ENCODE measurements around the gene SIK2.

SIK2 gene

GRCh38 chr11:111601979-111602864, at the start of gene SIK2:
SIK2 (plus strand) TSS chr11:111602449; CDS start chr11:111602564, 115 bp downstream.
- H3K4me1 Mint-ChIP-seq, result peaks cover 16 to 28% of the 10 kb centered on the region in 2 donors
- no peaks in the 10 kb centered on the region for H3K27me3 Mint-ChIP-seq
- H3K27ac Mint-ChIP-seq, result peak within 1 kb of the TSS; percentile 93
- H3K36me3 Mint-ChIP-seq, result no peaks in the 10 kb centered on the region
- DNase-seq (peak; percentile 88), ATAC-seq (replicated peaks) (peak; percentile 88)
- H3K4me3 Mint-ChIP-seq, result peak within 1 kb of the TSS; percentile 87
- no peaks in the 10 kb centered on the region for H3K9me3 Mint-ChIP-seq

GRCh38 chr11:111554532-111554931, 47.7 kb upstream of the SIK2 start:
- no peak overlapping the region for H3K27ac Mint-ChIP-seq
- ATAC-seq (replicated peaks) (no peak), DNase-seq (no peak)
- H3K9me3 Mint-ChIP-seq, result peaks cover 11% of the 10 kb centered on the region in 2 donors
- H3K36me3 Mint-ChIP-seq, result peaks cover 4 to 7% of the 10 kb centered on the region in 2 donors
- H3K4me3 Mint-ChIP-seq, result no peak overlapping the region
- H3K27me3 Mint-ChIP-seq, result peaks cover 5 to 14% of the 10 kb centered on the region in 2 donors
- H3K4me1 Mint-ChIP-seq, result peaks cover 0 to 11% of the 10 kb centered on the region in 2 donors

- Mint-ChIP-seq H3K36me3 (peaks cover 4 to 7% of the 10 kb centered on the region in 2 donors), H3K27ac (no peak overlapping the region), H3K9me3 (peaks cover 11% of the 10 kb centered on the region in 2 donors), H3K4me1 (peaks cover 0 to 3% of the 10 kb centered on the region in 2 donors), H3K4me3 (no peak overlapping the region), H3K27me3 (peaks cover 5 to 14% of the 10 kb centered on the region in 2 donors)
- no peak for ATAC-seq (replicated peaks)
- DNase-seq, result no peak
Observed at GRCh38 chr11:111555255-111555654, 47.0 kb upstream of the SIK2 start.

GRCh38 chr11:111557425-111558111, 44.7 kb upstream of the SIK2 start:
- H3K4me3 Mint-ChIP-seq, result no peak overlapping the region
- no peak overlapping the region for H3K27ac Mint-ChIP-seq
- H3K27me3 Mint-ChIP-seq, result peaks cover 0 to 9% of the 10 kb centered on the region in 2 donors
- no peaks in the 10 kb centered on the region for H3K4me1 Mint-ChIP-seq
- DNase-seq (no peak), ATAC-seq (replicated peaks) (no peak)
- H3K36me3 Mint-ChIP-seq, result peaks cover 4 to 7% of the 10 kb centered on the region in 2 donors
- peaks cover 11% of the 10 kb centered on the region in 2 donors for H3K9me3 Mint-ChIP-seq

- no peak for ATAC-seq (replicated peaks)
- Mint-ChIP-seq H3K27me3 (peaks cover 0 to 3% of the 10 kb centered on the region in 2 donors), H3K4me3 (no peak overlapping the region), H3K9me3 (peaks cover 11% of the 10 kb centered on the region in 2 donors), H3K4me1 (no peaks in the 10 kb centered on the region), H3K36me3 (peaks cover 4 to 7% of the 10 kb centered on the region in 2 donors), H3K27ac (no peak overlapping the region)
- no peak for DNase-seq
Observed at GRCh38 chr11:111559800-111560464, 42.3 kb upstream of the SIK2 start.

- Mint-ChIP-seq H3K4me1 (no peaks in the 10 kb centered on the region), H3K27me3 (peaks cover 0 to 3% of the 10 kb centered on the region in 2 donors), H3K4me3 (no peak overlapping the region), H3K36me3 (peaks cover 0 to 4% of the 10 kb centered on the region in 2 donors), H3K27ac (no peak overlapping the region), H3K9me3 (peaks cover 6 to 8% of the 10 kb centered on the region in 2 donors)
- DNase-seq, result no peak
- ATAC-seq (replicated peaks), result no peak
Observed at GRCh38 chr11:111560800-111561199, 41.4 kb upstream of the SIK2 start.

GRCh38 chr11:111561306-111561705, 40.9 kb upstream of the SIK2 start:
- no peak overlapping the region for H3K27ac Mint-ChIP-seq
- DNase-seq, result no peak
- peaks cover 4% of the 10 kb centered on the region in 2 donors for H3K9me3 Mint-ChIP-seq
- no peaks in the 10 kb centered on the region for H3K4me1 Mint-ChIP-seq
- H3K4me3 Mint-ChIP-seq, result no peak overlapping the region
- peaks cover 0 to 3% of the 10 kb centered on the region in 2 donors for H3K27me3 Mint-ChIP-seq
- no peaks in the 10 kb centered on the region for H3K36me3 Mint-ChIP-seq
- ATAC-seq (replicated peaks), result no peak

- Mint-ChIP-seq H3K27ac (no peak overlapping the region), H3K36me3 (no peaks in the 10 kb centered on the region), H3K4me3 (no peak overlapping the region), H3K27me3 (peaks cover 0 to 3% of the 10 kb centered on the region in 2 donors), H3K9me3 (peaks cover 0 to 2% of the 10 kb centered on the region in 2 donors), H3K4me1 (no peaks in the 10 kb centered on the region)
- no peak for DNase-seq
- no peak for ATAC-seq (replicated peaks)
Observed at GRCh38 chr11:111561791-111562325, 40.4 kb upstream of the SIK2 start.

- no peak for ATAC-seq (replicated peaks)
- Mint-ChIP-seq H3K9me3 (no peaks in the 10 kb centered on the region), H3K36me3 (no peaks in the 10 kb centered on the region), H3K4me3 (no peak overlapping the region), H3K27ac (peak overlapping the region; percentile 20), H3K27me3 (no peaks in the 10 kb centered on the region), H3K4me1 (no peaks in the 10 kb centered on the region)
- no peak for DNase-seq
Observed at GRCh38 chr11:111562692-111563389, 39.4 kb upstream of the SIK2 start.

- ATAC-seq (replicated peaks), result no peak
Observed at GRCh38 chr11:111565114-111565720, 37.0 kb upstream of the SIK2 start.

GRCh38 chr11:111566324-111566723, 35.9 kb upstream of the SIK2 start:
- DNase-seq (no peak), ATAC-seq (replicated peaks) (no peak)
- H3K27ac Mint-ChIP-seq, result no peak overlapping the region
- no peak overlapping the region for H3K4me3 Mint-ChIP-seq
- H3K9me3 Mint-ChIP-seq, result no peaks in the 10 kb centered on the region
- peaks cover 0 to 3% of the 10 kb centered on the region in 2 donors for H3K27me3 Mint-ChIP-seq
- no peaks in the 10 kb centered on the region for H3K36me3 Mint-ChIP-seq
- H3K4me1 Mint-ChIP-seq, result no peaks in the 10 kb centered on the region

More at GRCh38 chr11:111565114-111565720, 37.0 kb upstream of the SIK2 start:
- Mint-ChIP-seq H3K4me1 (no peaks in the 10 kb centered on the region), H3K27ac (no peak overlapping the region), H3K36me3 (no peaks in the 10 kb centered on the region), H3K9me3 (no peaks in the 10 kb centered on the region), H3K27me3 (no peaks in the 10 kb centered on the region), H3K4me3 (no peak overlapping the region)
- DNase-seq, result peak; percentile 32

GRCh38 chr11:111569476-111569875, 32.8 kb upstream of the SIK2 start:
- H3K27ac Mint-ChIP-seq, result no peak overlapping the region
- H3K27me3 Mint-ChIP-seq, result peaks cover 0 to 7% of the 10 kb centered on the region in 2 donors
- no peak for DNase-seq
- no peaks in the 10 kb centered on the region for H3K36me3 Mint-ChIP-seq
- no peak for ATAC-seq (replicated peaks)
- H3K4me1 Mint-ChIP-seq, result no peaks in the 10 kb centered on the region
- no peak overlapping the region for H3K4me3 Mint-ChIP-seq
- H3K9me3 Mint-ChIP-seq, result no peaks in the 10 kb centered on the region

- H3K9me3 Mint-ChIP-seq, result no peaks in the 10 kb centered on the region
- H3K4me3 Mint-ChIP-seq, result no peak overlapping the region
- ATAC-seq (replicated peaks) (no peak), DNase-seq (no peak)
- H3K27me3 Mint-ChIP-seq, result peaks cover 0 to 7% of the 10 kb centered on the region in 2 donors
- no peaks in the 10 kb centered on the region for H3K36me3 Mint-ChIP-seq
- H3K4me1 Mint-ChIP-seq, result peaks cover 0 to 2% of the 10 kb centered on the region in 2 donors
- H3K27ac Mint-ChIP-seq, result no peak overlapping the region
Observed at GRCh38 chr11:111570796-111571195, 31.5 kb upstream of the SIK2 start.
